Lower lobe of right lung (tissue), 2 donors: ENCODE measurements around the gene ITFG2. TPM values are rescaled to one million over a fixed set of nuclear protein-coding genes. Genes with fewer than 3 reads are reported as not detected.

Source experiments
- ATAC-seq, 2 donors: fragments of 200-7000 bp; cut with Tn5 transposase; one replicate each; pipeline ENCODE4 v1.9.1; 2020 to 2022; ENCODE audit warnings: mild to moderate bottlenecking in 2 of 2, moderate library complexity in 2 of 2
- DNase-seq: peaks from one replicate; pipeline ENCODE4 v3.0.0-alpha.2; 2020
- H3K27ac ChIP-seq: fragments of 200-600 bp; one replicate; pipeline ENCODE4 v1.8.0; 2022
- H3K27me3 ChIP-seq: fragments of 200-600 bp; one replicate; pipeline ENCODE4 v1.8.0; 2022; ENCODE audit warnings: low read depth
- H3K36me3 ChIP-seq: fragments of 200-600 bp; one replicate; pipeline ENCODE4 v1.8.0; 2022; ENCODE audit warnings: mild to moderate bottlenecking
- H3K4me1 ChIP-seq: fragments of 200-600 bp; one replicate; pipeline ENCODE4 v1.8.0; 2022
- H3K4me3 ChIP-seq: fragments of 200-600 bp; one replicate; pipeline ENCODE4 v1.8.0; 2022; ENCODE audit warnings: mild to moderate bottlenecking
- H3K9me3 ChIP-seq: fragments of 200-600 bp; one replicate; pipeline ENCODE4 v1.8.0; 2022
- CTCF ChIP-seq: fragments of 200-600 bp; IDR thresholded peaks from one replicate; pipeline ENCODE4 v1.8.0; 2022; ENCODE audit warnings: antibody characterized with exemption, mild to moderate bottlenecking
- intact Hi-C: fragments of 100-400 bp; cut with DNase I; formaldehyde crosslinking; loops from one replicate; pipeline ENCODE4 v1.11.0; 2022
- long read RNA-seq: library from polyadenylated mRNA; unstranded; transcript quantifications from one replicate; pipeline ENCODE4 v2.0.0, GENCODE V29; 2021
- total RNA-seq: library from RNA; stranded (reverse); fragmentation: NEBNext Ultra II Directional; extraction: Animal tissue kit (Norgen Biotek cat#: 25700); gene quantifications from one replicate; pipeline ENCODE4 v1.2.1, GENCODE V29; 2021
- donor health status: DM: no; HTN: yes; CAD: no; lungs with severe emphysema.

The ITFG2 gene
- 43.8 TPM for total RNA-seq
- long read RNA-seq, transcript ITFG2-211 (4 exons, 587 nt), result minor isoform, 6 of 91 reads
- long read RNA-seq, transcript ITFG2-201 (12 exons, 2,361 nt), result major isoform, 48 of 91 reads
- long read RNA-seq, partial matches to known transcripts, result 13 of 91 reads
- long read RNA-seq, other reads (novel, unspliced or antisense), result 23 of 91 reads

- ATAC-seq (peak; percentile 98 to 99), DNase-seq (peak; percentile 100)
- TF ChIP-seq CTCF, result no peak
- H3K27ac ChIP-seq, result peak within 1 kb of the TSS; percentile 93
- intact Hi-C loops, result no loop called here
- H3K9me3 ChIP-seq, result no peaks in the 10 kb centered on the region
- peaks cover 14% of the 10 kb centered on the region for H3K36me3 ChIP-seq
- H3K4me3 ChIP-seq, result peak within 1 kb of the TSS; percentile 76
- H3K4me1 ChIP-seq, result peaks cover 28% of the 10 kb centered on the region
- no peaks in the 10 kb centered on the region for H3K27me3 ChIP-seq
These were observed at the start of gene ITFG2 for GRCh38 chr12:2812290-2813213. TSS of gene ITFG2 (plus strand) at chr12:2812668. CDS start at chr12:2812761, 93 bp downstream.

- Histone ChIP-seq H3K9me3 (no peaks in the 10 kb centered on the region), H3K36me3 (no peaks in the 10 kb centered on the region), H3K4me3 (no peak overlapping the region), H3K4me1 (no peaks in the 10 kb centered on the region), H3K27ac (no peak overlapping the region), H3K27me3 (no peaks in the 10 kb centered on the region)
- TF ChIP-seq CTCF, result no peak
- ATAC-seq, result no peak
- DNase-seq, result no peak
- intact Hi-C loops, result no loop called here
These were observed 48.1 kb upstream of the ITFG2 start for GRCh38 chr12:2764398-2764797.

DNA sequence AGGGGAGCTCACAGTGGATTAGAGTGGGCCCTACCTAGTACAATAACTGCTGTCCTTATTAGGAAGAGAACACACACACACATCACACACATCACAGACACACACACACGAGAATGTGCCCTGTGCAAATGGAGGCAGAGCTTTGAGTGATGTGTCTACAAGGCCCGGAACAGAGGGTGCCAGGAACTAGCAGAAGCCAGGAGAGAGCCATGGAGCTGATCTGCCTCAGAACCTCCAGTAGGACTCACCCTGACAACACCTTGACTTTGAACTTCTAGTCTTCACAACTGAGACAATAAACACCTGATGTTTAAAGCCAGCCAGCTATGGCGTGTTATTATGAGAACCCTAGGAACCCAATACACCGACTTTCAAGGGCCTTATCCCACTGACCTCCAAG is 47.4 kb upstream of the ITFG2 start:
- TF ChIP-seq CTCF, result no peak
- Histone ChIP-seq H3K36me3 (no peaks in the 10 kb centered on the region), H3K9me3 (no peaks in the 10 kb centered on the region), H3K4me1 (no peaks in the 10 kb centered on the region), H3K4me3 (no peak overlapping the region), H3K27me3 (no peaks in the 10 kb centered on the region), H3K27ac (no peak overlapping the region)
- ATAC-seq, result no peak
- DNase-seq, result no peak
- intact Hi-C loops, result no loop called here

GRCh38 chr12:2765608-2766007 is 46.9 kb upstream of the ITFG2 start:
- Histone ChIP-seq H3K27me3 (no peaks in the 10 kb centered on the region), H3K4me1 (no peaks in the 10 kb centered on the region), H3K9me3 (no peaks in the 10 kb centered on the region), H3K4me3 (no peak overlapping the region), H3K36me3 (no peaks in the 10 kb centered on the region), H3K27ac (no peak overlapping the region)
- no peak for TF ChIP-seq CTCF
- intact Hi-C loops, result no loop called here
- DNase-seq (no peak), ATAC-seq (no peak)

GRCh38 chr12:2768224-2768961 is 44.1 kb upstream of the ITFG2 start:
- ATAC-seq, result peak; percentile 43 to 61
- no peaks in the 10 kb centered on the region for H3K4me1 ChIP-seq
- H3K27ac ChIP-seq, result no peak overlapping the region
- no peak for DNase-seq
- H3K36me3 ChIP-seq, result no peaks in the 10 kb centered on the region
- no peak for TF ChIP-seq CTCF
- intact Hi-C loops, result no loop called here
- no peak overlapping the region for H3K4me3 ChIP-seq
- H3K27me3 ChIP-seq, result no peaks in the 10 kb centered on the region
- H3K9me3 ChIP-seq, result no peaks in the 10 kb centered on the region
